DMS53 (cell line): ENCODE results near the gene HPSE2.
"Not testable (repeated sequence)": the region's sequence is repeated elsewhere in the genome, so short reads cannot be mapped to it uniquely, and the experiment has no call there.

Experiments
- DNase-seq: peaks from one replicate; lab custom pipeline; 2025; lab: John Stamatoyannopoulos, UW

HPSE2 gene

GRCh38 chr10:98563811-98564210 lies 671.8 kb downstream of the HPSE2 start:
- DNase-seq: peak; percentile 19

- DNase-seq: no peak
Observed at GRCh38 chr10:98560565-98560964, 675.1 kb downstream of the HPSE2 start.

- DNase-seq: no peak
Observed at GRCh38 chr10:98556061-98556460, 679.6 kb downstream of the HPSE2 start.

- DNase-seq: peak; percentile 45
Observed at GRCh38 chr10:98555021-98555619, 680.5 kb downstream of the HPSE2 start.

- DNase-seq: not testable (repeated sequence)
Observed at GRCh38 chr10:98541561-98541960, 694.1 kb downstream of the HPSE2 start.

GRCh38 chr10:98539578-98539977 lies 696.1 kb downstream of the HPSE2 start:
- DNase-seq: no peak

GRCh38 chr10:98538472-98538871 lies 697.2 kb downstream of the HPSE2 start:
- no peak for DNase-seq

- peak; percentile 91 for DNase-seq
Observed at GRCh38 chr10:98536551-98536950, 699.1 kb downstream of the HPSE2 start.

- peak; percentile 18 for DNase-seq
Observed at GRCh38 chr10:98533746-98534445, 701.8 kb downstream of the HPSE2 start.

- DNase-seq: no peak
Observed at GRCh38 chr10:98533241-98533640, 702.4 kb downstream of the HPSE2 start.

- DNase-seq: no peak
Observed at GRCh38 chr10:98528805-98529183, 706.9 kb downstream of the HPSE2 start.

GRCh38 chr10:98528166-98528804 lies 707.4 kb downstream of the HPSE2 start:
- DNase-seq: no peak

- no peak for DNase-seq
Observed at GRCh38 chr10:98525969-98526368, 709.7 kb downstream of the HPSE2 start.

GRCh38 chr10:98524124-98524523 lies 711.5 kb downstream of the HPSE2 start:
- no peak for DNase-seq

GRCh38 chr10:98519841-98520240 lies 715.8 kb downstream of the HPSE2 start:
- DNase-seq: no peak

- DNase-seq: no peak
Observed at GRCh38 chr10:98517672-98518071, 718.0 kb downstream of the HPSE2 start.

- DNase-seq: no peak
Observed at GRCh38 chr10:98516352-98516751, 719.3 kb downstream of the HPSE2 start.

GRCh38 chr10:98513704-98514103 lies 721.9 kb downstream of the HPSE2 start:
- DNase-seq: no peak

GRCh38 chr10:98511876-98512275 lies 723.8 kb downstream of the HPSE2 start:
- peak; percentile 19 for DNase-seq

- no peak for DNase-seq
Observed at GRCh38 chr10:98510412-98510995, 725.1 kb downstream of the HPSE2 start.

- DNase-seq: no peak
Observed at GRCh38 chr10:98509745-98510144, 725.9 kb downstream of the HPSE2 start.

GRCh38 chr10:98502535-98502934 lies 733.1 kb downstream of the HPSE2 start:
- not testable (repeated sequence) for DNase-seq

- DNase-seq: peak; percentile 9
Observed at GRCh38 chr10:98492763-98493162, 742.9 kb downstream of the HPSE2 start.
